Endometrial microvascular endothelial cells (primary cell): Measurements from ENCODE around the gene GPR17. TPM values are rescaled to one million over a fixed set of nuclear protein-coding genes. Genes with fewer than 3 reads are reported as not detected.

Source experiments
- in situ Hi-C: cut with HindIII; loops from 2 replicates; pipeline ENCODE4 v1.10.0; 2017; ENCODE audit warnings: low sequenced_read_pairs, low pct_unique_long_range_greater_than_20kb; ENCODE audit errors: inconsistent ontology term
- total RNA-seq: library from RNA; depleted of rRNA; stranded (reverse); fragments of >200 nt; gene quantifications from one replicate; pipeline ENCODE4 v1.2.3, GENCODE V29; 2015; ENCODE audit errors: inconsistent ontology term

Gene GPR17
- total RNA-seq, result not detected

GRCh38 chr2:127645395-127646291 lies at the start of gene GPR17:
TSS of gene GPR17 (plus strand) at chr2:127646153. CDS start at chr2:127650736, 4,583 bp downstream.
- in situ Hi-C loops, result no loop called here

- in situ Hi-C loops, result no loop called here
These were observed 49.5 kb upstream of the GPR17 start for GRCh38 chr2:127596311-127597045.

- in situ Hi-C loops, result no loop called here
These were observed 48.6 kb upstream of the GPR17 start for GRCh38 chr2:127597046-127597983.

- in situ Hi-C loops, result no loop called here
These were observed 48.0 kb upstream of the GPR17 start for GRCh38 chr2:127597984-127598380.

GRCh38 chr2:127598711-127599110 lies 47.2 kb upstream of the GPR17 start:
- in situ Hi-C loops, result no loop called here

- in situ Hi-C loops, result no loop called here
These were observed 46.7 kb upstream of the GPR17 start for GRCh38 chr2:127599211-127599610.

GRCh38 chr2:127604986-127605385 lies 41.0 kb upstream of the GPR17 start:
- in situ Hi-C loops, result no loop called here

GRCh38 chr2:127605691-127606263 lies 40.2 kb upstream of the GPR17 start:
- in situ Hi-C loops, result no loop called here

- in situ Hi-C loops, result no loop called here
These were observed 39.1 kb upstream of the GPR17 start for GRCh38 chr2:127606625-127607398.

- in situ Hi-C loops, result no loop called here
These were observed 38.5 kb upstream of the GPR17 start for GRCh38 chr2:127607399-127607908.

- in situ Hi-C loops, result no loop called here
These were observed 37.6 kb upstream of the GPR17 start for GRCh38 chr2:127608061-127609030.

GRCh38 chr2:127609031-127609751 lies 36.8 kb upstream of the GPR17 start:
- in situ Hi-C loops, result no loop called here

GRCh38 chr2:127609818-127610217 lies 36.1 kb upstream of the GPR17 start:
- in situ Hi-C loops, result no loop called here

GRCh38 chr2:127610561-127610960 lies 35.4 kb upstream of the GPR17 start:
- in situ Hi-C loops, result no loop called here

GRCh38 chr2:127611076-127611925 lies 34.7 kb upstream of the GPR17 start:
- in situ Hi-C loops, result no loop called here
